HCT116 (cell line): ENCODE data around the gene THTPA. TPM values are rescaled to one million over a fixed set of nuclear protein-coding genes. Genes with fewer than 3 reads are reported as not detected.

Experiments used
- ATAC-seq: fragments of 200-7000 bp; cut with Tn5 transposase; 2 replicates; pipeline ENCODE4 v1.9.1; 2020; ENCODE audit warnings: mild to moderate bottlenecking, moderate library complexity
- BruUV-seq: library from RNA; stranded (reverse); fragments of 400-500 nt; replicated peaks from 2 replicates; lab custom pipeline; 2021; lab: Mats Ljungman, UMichigan
- CTCF ChIA-PET: fragments of 300-600 bp; sonication (Branson Sonifier 250); formaldehyde crosslinking; loops from one replicate; lab custom pipeline; 2021; ENCODE audit warnings: antibody characterized with exemption; lab: Charles Lee
- POLR2A ChIA-PET: fragments of 300-600, 350-600 bp; sonication (Branson Sonifier 250); formaldehyde crosslinking; loops from one replicate; lab custom pipeline; 2021; ENCODE audit warnings: antibody characterized with exemption; lab: Charles Lee
- RAD21 ChIA-PET, 2 experiments: fragments of 300-600 bp; sonication (Branson Sonifier 250); formaldehyde crosslinking; loops; one replicate each; lab custom pipeline; 2023; ENCODE audit warnings: low total read pairs in 2 of 2; ENCODE audit not compliant: uncharacterized antibody in 2 of 2, unreplicated experiment in 2 of 2, low non-redundant PET in 1 of 2; lab: Charles Lee
- DNase-seq: peaks from one replicate; pipeline ENCODE4 v3.0.0-alpha.2; 2010; ENCODE audit warnings: low read depth, low spot score
- H2AFZ ChIP-seq: fragments of 200-600 bp; shearing (Covaris generic), sonication (generic); 2 replicates; pipeline ENCODE4 v1.6.1; 2017; ENCODE audit warnings: low read depth, mixed run types, mixed read lengths, antibody characterized with exemption, low read length; ENCODE audit not compliant: poor library complexity, severe bottlenecking
- H3K27ac ChIP-seq: 2 replicates; pipeline ENCODE4 v1.5.1; 2012; ENCODE audit warnings: low read depth, low read length
- H3K27me3 ChIP-seq: fragments of 200-600 bp; sonication (generic); 2 replicates; pipeline ENCODE4 v1.6.1; 2016; ENCODE audit warnings: mixed run types, low read length, mixed read lengths; ENCODE audit not compliant: insufficient read depth
- H3K36me3 ChIP-seq, 2 experiments: fragments of 200-500 bp in 1 of 2; fragments of 200-600 bp in 1 of 2; sonication (Bioruptor generic) in 1 of 2; sonication (generic) in 1 of 2; 2 replicates each; pipeline versions ENCODE4 v1.5.1 to v1.6.1; 2014 to 2016; ENCODE audit warnings: low read length in 2 of 2, inconsistent platforms in 1 of 2, mixed read lengths in 1 of 2, mixed run types in 1 of 2; ENCODE audit not compliant: insufficient read depth in 2 of 2, control insufficient read depth in 1 of 2
- H3K4me1 ChIP-seq, 2 experiments: fragments of 200-600 bp in 1 of 2; sonication (generic) in 1 of 2; 2 replicates each; pipeline versions ENCODE4 v1.5.1 to v1.6.1; 2012 to 2017; ENCODE audit warnings: low read length in 2 of 2, inconsistent platforms in 1 of 2, mild to moderate bottlenecking in 1 of 2, mixed read lengths in 1 of 2, mixed run types in 1 of 2, moderate library complexity in 1 of 2; ENCODE audit not compliant: insufficient read depth in 2 of 2, control insufficient read depth in 1 of 2
- H3K4me2 ChIP-seq: fragments of 200-600 bp; sonication (generic); 2 replicates; pipeline ENCODE4 v1.6.1; 2017; ENCODE audit warnings: mixed run types, low read length, mixed read lengths
- H3K4me3 ChIP-seq, 2 experiments: fragments of 200-600 bp in 1 of 2; sonication (generic) in 1 of 2; replicated peaks in 1 of 2; 2 replicates each; pipeline ENCODE4 v1.5.1; 2011 to 2016; ENCODE audit warnings: low read length in 2 of 2, control low read depth in 1 of 2, low read depth in 1 of 2, mild to moderate bottlenecking in 1 of 2, mixed read lengths in 1 of 2, mixed run types in 1 of 2
- H3K79me2 ChIP-seq: fragments of 200-600 bp; sonication (generic); 2 replicates; pipeline ENCODE4 v1.6.1; 2017; ENCODE audit warnings: mild to moderate bottlenecking, mixed run types, low read length, moderate library complexity, mixed read lengths; ENCODE audit not compliant: insufficient read depth
- H3K9ac ChIP-seq: fragments of 200-600 bp; sonication (generic); 2 replicates; pipeline ENCODE4 v1.6.1; 2016; ENCODE audit warnings: low read length, mixed read lengths
- H3K9me2 ChIP-seq: fragments of 200-600 bp; sonication (generic), shearing (Covaris generic); 2 replicates; pipeline ENCODE4 v1.6.1; 2017; ENCODE audit warnings: mixed run types, mild to moderate bottlenecking, moderate library complexity; ENCODE audit not compliant: insufficient read depth
- H3K9me3 ChIP-seq, 2 experiments: fragments of 200-500 bp in 1 of 2; fragments of 200-600 bp in 1 of 2; sonication (Bioruptor generic) in 1 of 2; sonication (generic) in 1 of 2; 2 replicates each; pipeline ENCODE4 v1.6.1; 2014 to 2017; ENCODE audit warnings: low read length in 2 of 2, mixed read lengths in 2 of 2, inconsistent platforms in 1 of 2, low read depth in 1 of 2, mild to moderate bottlenecking in 1 of 2, mixed run types in 1 of 2, moderate library complexity in 1 of 2; ENCODE audit not compliant: control insufficient read depth in 1 of 2, insufficient read depth in 1 of 2
- H4K20me1 ChIP-seq: fragments of 200-600 bp; sonication (generic), shearing (Covaris generic); 2 replicates; pipeline ENCODE4 v1.6.1; 2017; ENCODE audit warnings: mixed run types, mild to moderate bottlenecking, moderate library complexity; ENCODE audit not compliant: insufficient read depth
- ATF3 ChIP-seq: IDR thresholded peaks from 2 replicates; pipeline ENCODE4 v1.6.1; 2012
- CEBPB ChIP-seq: IDR thresholded peaks from 2 replicates; pipeline ENCODE4 v1.6.1; 2012; ENCODE audit warnings: low read depth
- EGR1 ChIP-seq: IDR thresholded peaks from 2 replicates; pipeline ENCODE4 v1.6.1; 2012; ENCODE audit warnings: low read depth
- EZH2 ChIP-seq: fragments of 200-600 bp; sonication (generic); IDR thresholded peaks from 2 replicates; pipeline ENCODE4 v1.6.1; 2017; ENCODE audit warnings: antibody characterized with exemption, mixed run types
- FOSL1 ChIP-seq: IDR thresholded peaks from 2 replicates; pipeline ENCODE4 v1.6.1; 2012; ENCODE audit warnings: low read depth
- POLR2A ChIP-seq: IDR thresholded peaks from 2 replicates; pipeline ENCODE4 v1.7.0; 2011; ENCODE audit warnings: borderline replicate concordance; ENCODE audit not compliant: insufficient read depth, insufficient read length; ENCODE audit errors: extremely low read depth
- SP1 ChIP-seq: IDR thresholded peaks from 2 replicates; pipeline ENCODE4 v1.6.1; 2012; ENCODE audit warnings: low read depth
- intact Hi-C: fragments of 100-400 bp; cut with micrococcal nuclease; formaldehyde crosslinking; loops from 2 replicates; pipeline ENCODE4 v1.10.0; 2022
- total RNA-seq: library from RNA; stranded (reverse); gene quantifications from one replicate; pipeline ENCODE4 v1.2.1, GENCODE V29; 2021; ENCODE audit not compliant: unreplicated experiment

Gene THTPA
- total RNA-seq, 1 experiment from 2014 or later, result 5.8 TPM

- TF ChIP-seq CEBPB (no peak), ATF3 (no peak), EGR1 (no peak), FOSL1 (no peak)
Measured at GRCh38 chr14:23512156-23512555, 43.9 kb upstream of the THTPA start (continued).

- BruUV-seq, result no TSS peak
- CTCF ChIA-PET, result no interaction called here
- H3K4me1 ChIP-seq, result no peaks in the 10 kb centered on the region
- no peak for DNase-seq
- H3K79me2 ChIP-seq, result no peaks in the 10 kb centered on the region
- H3K4me2 ChIP-seq, result no peak overlapping the region
- H3K27me3 ChIP-seq, result no peaks in the 10 kb centered on the region
- H3K9ac ChIP-seq, result no peak overlapping the region
- RAD21 ChIA-PET, result no interaction called here
- H2AFZ ChIP-seq, result no peak overlapping the region
- no peak overlapping the region for H3K27ac ChIP-seq
- no peaks in the 10 kb centered on the region for H4K20me1 ChIP-seq
- H3K9me3 ChIP-seq, result no peaks in the 10 kb centered on the region
- POLR2A ChIA-PET, result no interaction called here
- ATAC-seq, result no peak
- no peaks in the 10 kb centered on the region for H3K9me2 ChIP-seq
- H3K4me3 ChIP-seq, result no peak overlapping the region
- TF ChIP-seq POLR2A (no peak), SP1 (no peak), EZH2 (no peak)
- H3K36me3 ChIP-seq, result no peaks in the 10 kb centered on the region
- intact Hi-C loops, result no loop called here
Measured at GRCh38 chr14:23513005-23513817, 42.9 kb upstream of the THTPA start.
